Measurements from ENCODE around the gene MYMX.

DNA sequence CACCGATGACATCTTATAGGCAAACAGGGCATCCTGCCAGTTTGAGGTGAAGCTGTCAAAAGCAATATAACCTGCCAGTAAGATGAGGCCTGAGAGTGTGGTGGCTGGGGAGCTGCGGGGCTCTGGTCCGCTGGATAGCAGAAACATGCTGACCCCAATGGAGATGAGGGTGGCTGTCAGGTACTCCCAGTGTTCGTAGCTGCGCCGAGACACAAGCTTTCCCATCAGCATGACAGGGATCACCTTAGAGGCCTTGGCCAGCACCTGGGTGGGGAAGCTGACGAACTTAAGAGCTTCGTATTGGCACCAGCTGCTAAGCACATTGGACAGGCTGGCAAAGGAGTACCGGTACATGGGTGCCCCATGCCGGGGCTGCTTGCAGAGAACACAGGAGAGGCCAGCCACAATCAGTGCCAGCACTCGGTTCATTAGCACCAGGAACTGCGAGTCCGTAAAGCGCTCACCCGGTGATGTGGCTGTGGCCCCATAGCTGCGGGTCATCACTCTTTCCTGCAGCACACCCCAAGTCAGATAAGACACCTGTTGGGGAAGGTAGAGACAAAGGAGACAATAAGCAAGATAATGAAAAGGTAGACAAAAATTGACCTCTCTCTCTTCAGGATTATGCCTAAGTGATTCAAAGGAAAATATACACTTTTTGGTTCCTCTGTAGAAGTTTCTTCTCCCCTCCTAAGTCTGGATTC is 38.5 kb downstream of the MYMX start:
- TF ChIP-seq, protein P1, sequence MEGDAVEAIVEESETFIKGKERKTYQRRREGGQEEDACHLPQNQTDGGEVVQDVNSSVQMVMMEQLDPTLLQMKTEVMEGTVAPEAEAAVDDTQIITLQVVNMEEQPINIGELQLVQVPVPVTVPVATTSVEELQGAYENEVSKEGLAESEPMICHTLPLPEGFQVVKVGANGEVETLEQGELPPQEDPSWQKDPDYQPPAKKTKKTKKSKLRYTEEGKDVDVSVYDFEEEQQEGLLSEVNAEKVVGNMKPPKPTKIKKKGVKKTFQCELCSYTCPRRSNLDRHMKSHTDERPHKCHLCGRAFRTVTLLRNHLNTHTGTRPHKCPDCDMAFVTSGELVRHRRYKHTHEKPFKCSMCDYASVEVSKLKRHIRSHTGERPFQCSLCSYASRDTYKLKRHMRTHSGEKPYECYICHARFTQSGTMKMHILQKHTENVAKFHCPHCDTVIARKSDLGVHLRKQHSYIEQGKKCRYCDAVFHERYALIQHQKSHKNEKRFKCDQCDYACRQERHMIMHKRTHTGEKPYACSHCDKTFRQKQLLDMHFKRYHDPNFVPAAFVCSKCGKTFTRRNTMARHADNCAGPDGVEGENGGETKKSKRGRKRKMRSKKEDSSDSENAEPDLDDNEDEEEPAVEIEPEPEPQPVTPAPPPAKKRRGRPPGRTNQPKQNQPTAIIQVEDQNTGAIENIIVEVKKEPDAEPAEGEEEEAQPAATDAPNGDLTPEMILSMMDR (IDR thresholded peaks at IDR 0.05; ENCODE audit: low read depth, low read length, poor library complexity, severe bottlenecking) = no peak
- no peak for TF ChIP-seq EZH2phosphoT487 (IDR thresholded peaks at IDR 0.05; ENCODE audit: borderline replicate concordance, low read length)

Data from DOHH2 (cell line).